ENCODE data around the gene TRAPPC2L. TPM values are rescaled to one million over a fixed set of nuclear protein-coding genes. Genes with fewer than 3 reads are reported as not detected.

Gene TRAPPC2L
- total and polyA plus RNA-seq, 11 donors: 20.3 to 65.7 (median 44.2) TPM

GRCh38 chr16:88810912-88811768, 45.8 kb upstream of the TRAPPC2L start:
- 0 to 12% (median 4%) methylated on average over 18 to 65 of the region's 65 CpGs for WGBS, 4 donors
- H3K4me1 ChIP-seq: peaks cover 0 to 41% (median 24%) of the 10 kb centered on the region in 12 donors
- no peaks in the 10 kb centered on the region for H3K27me3 ChIP-seq
- H3K27ac ChIP-seq: peak overlapping the region; percentile 72 to 98 (median 92)
- H3K9me3 ChIP-seq: no peaks in the 10 kb centered on the region
- ATAC-seq (peak; percentile 55 to 82 (median 75)), DNase-seq (peak; percentile 77 to 89 (median 82))
- peaks cover 0 to 28% (median 4%) of the 10 kb centered on the region in 9 donors for H3K36me3 ChIP-seq
- intact Hi-C loops (cut with DNase I): loop anchor here in 8 of 10 donors (5.0 to 10.0 kb wide), 10 partner anchors 46 to 404 kb away; partner anchors contain the start of genes ACSF3 (in 3 of the 8), GALNS (in 1 of the 8), PABPN1L (in 1 of the 8) and TRAPPC2L (in 1 of the 8)
- TF ChIP-seq POLR2A (IDR thresholded peaks at IDR 0.05): no peak
- TF ChIP-seq CTCF (IDR thresholded peaks at IDR 0.05): no peak
- H3K4me3 ChIP-seq: peak overlapping the region; percentile 41 to 88 (median 78)

GRCh38 chr16:88811769-88812512, 45.0 kb upstream of the TRAPPC2L start, which contains the start of gene APRT:
TSS of gene APRT (minus strand) at chr16:88811928. CDS start at chr16:88811899, 29 bp downstream.
- TF ChIP-seq POLR2A (IDR thresholded peaks at IDR 0.05) (peak in 1 of 2 donors; percentile 73), CTCF (IDR thresholded peaks at IDR 0.05) (peak; percentile 16 to 62 (median 42))
- Histone ChIP-seq H3K9me3 (no peaks in the 10 kb centered on the region), H3K27ac (peak within 1 kb of the TSS; percentile 72 to 98 (median 92)), H3K4me3 (peak within 1 kb of the TSS; percentile 41 to 88 (median 78)), H3K4me1 (peaks cover 0 to 41% (median 24%) of the 10 kb centered on the region in 12 donors), H3K27me3 (no peaks in the 10 kb centered on the region), H3K36me3 (peaks cover 0 to 28% (median 4%) of the 10 kb centered on the region in 9 donors)
- peak; percentile 95 to 99 (median 95) for DNase-seq
- intact Hi-C loops (cut with DNase I): loop anchor here in 9 of 10 donors (1.0 to 10.0 kb wide), 13 partner anchors 45 to 405 kb away; partner anchors contain the start of genes ACSF3 (in 3 of the 9), TRAPPC2L (in 3 of the 9), GALNS (in 2 of the 9) and ZNF778 (in 2 of the 9)
- ATAC-seq: peak; percentile 86 to 93 (median 92)
- WGBS, 4 donors: 0 to 1% (median 1%) methylated on average over 32 to 84 of the region's 84 CpGs

- intact Hi-C loops (cut with DNase I): loop anchor here in 9 of 10 donors (1.0 to 10.0 kb wide), 13 partner anchors 44 to 404 kb away; partner anchors contain the start of genes ACSF3 (in 3 of the 9), TRAPPC2L (in 3 of the 9), GALNS (in 2 of the 9) and ZNF778 (in 2 of the 9)
- DNase-seq (peak in 4 of 5 donors; percentile 46 to 79 (median 72)), ATAC-seq (peak in 1 of 4 donors; percentile 7)
- peaks cover 0 to 41% (median 24%) of the 10 kb centered on the region in 12 donors for H3K4me1 ChIP-seq
- H3K36me3 ChIP-seq: peaks cover 0 to 24% (median 4%) of the 10 kb centered on the region in 9 donors
- H3K27ac ChIP-seq: peak overlapping the region; percentile 54 to 98 (median 92)
- 48 to 54% (median 50%) methylated on average over 36 to 37 of the region's 37 CpGs for WGBS, 4 donors
- H3K9me3 ChIP-seq: no peaks in the 10 kb centered on the region
- TF ChIP-seq POLR2A (IDR thresholded peaks at IDR 0.05) (no peak), CTCF (IDR thresholded peaks at IDR 0.05) (peak in 3 of 12 donors; percentile 2 to 7 (median 6))
- H3K4me3 ChIP-seq: peak overlapping the region; percentile 41 to 88 (median 78)
- no peaks in the 10 kb centered on the region for H3K27me3 ChIP-seq
Observed at GRCh38 chr16:88812513-88813268, 44.2 kb upstream of the TRAPPC2L start.

All from heart left ventricle (tissue), 16 donors.